Frontal cortex (tissue), 4 donors: Measurements from ENCODE around the gene FIP1L1. TPM values are rescaled to one million over a fixed set of nuclear protein-coding genes. Genes with fewer than 3 reads are reported as not detected.
"Not testable (repeated sequence)": the region's sequence is repeated elsewhere in the genome, so short reads cannot be mapped to it uniquely, and the experiment has no call there.

ENCODE experiments used
- DNase-seq, 2 donors: peaks; one replicate each; pipeline ENCODE4 v3.0.0; 2012; ENCODE audit warnings: low spot score in 2 of 2
- FAIRE-seq: peaks from 2 replicates; lab custom pipeline; 2012; peaks lifted over from hg19 to GRCh38; lab: Jason Lieb, UNC
- total RNA-seq: library from RNA; depleted of rRNA; stranded (reverse); fragments of >200 nt; gene quantifications from one replicate; pipeline ENCODE4 v1.2.3, GENCODE V29; 2014
- donor health status: control.
- donor health status: control.
- donor health status: control.

FIP1L1 gene
- total RNA-seq, 1 donor from 2014 or later = 105 TPM

- DNase-seq (no peak), FAIRE-seq (no peak)
These were observed 83.8 kb downstream of the FIP1L1 start for GRCh38 chr4:53461244-53461643.

- DNase-seq = no peak
- no peak for FAIRE-seq
These were observed 85.9 kb downstream of the FIP1L1 start for GRCh38 chr4:53463340-53463739.

- FAIRE-seq (no peak), DNase-seq (no peak)
These were observed 87.8 kb downstream of the FIP1L1 start for GRCh38 chr4:53465281-53465680.

- no peak for FAIRE-seq
These were observed 88.5 kb downstream of the FIP1L1 start for GRCh38 chr4:53465891-53466290.

GRCh38 chr4:53466576-53466975 lies 89.1 kb downstream of the FIP1L1 start:
- not testable (repeated sequence) for DNase-seq, FAIRE-seq

More at GRCh38 chr4:53465891-53466290, 88.5 kb downstream of the FIP1L1 start:
- no peak for DNase-seq

GRCh38 chr4:53476232-53477037 lies 99.0 kb downstream of the FIP1L1 start:
- no peak for FAIRE-seq

GRCh38 chr4:53477038-53477565 lies 99.7 kb downstream of the FIP1L1 start:
- DNase-seq (no peak), FAIRE-seq (no peak)

More at GRCh38 chr4:53476232-53477037, 99.0 kb downstream of the FIP1L1 start:
- no peak for DNase-seq

GRCh38 chr4:53477636-53478035 lies 100.2 kb downstream of the FIP1L1 start:
- DNase-seq = no peak
- no peak for FAIRE-seq

- FAIRE-seq (no peak), DNase-seq (no peak)
These were observed 101.4 kb downstream of the FIP1L1 start for GRCh38 chr4:53478671-53479456.

GRCh38 chr4:53479736-53480525 lies 102.5 kb downstream of the FIP1L1 start:
- no peak for DNase-seq
- FAIRE-seq = no peak

- FAIRE-seq (no peak), DNase-seq (no peak)
These were observed 103.5 kb downstream of the FIP1L1 start for GRCh38 chr4:53480909-53481308.

GRCh38 chr4:53481586-53481985 lies 104.1 kb downstream of the FIP1L1 start:
- FAIRE-seq = no peak

GRCh38 chr4:53483250-53483649 lies 105.8 kb downstream of the FIP1L1 start:
- DNase-seq (no peak), FAIRE-seq (no peak)

More at GRCh38 chr4:53481586-53481985, 104.1 kb downstream of the FIP1L1 start:
- DNase-seq = no peak

- FAIRE-seq (no peak), DNase-seq (no peak)
These were observed 107.6 kb downstream of the FIP1L1 start for GRCh38 chr4:53484911-53485657.

GRCh38 chr4:53485658-53486040 lies 108.2 kb downstream of the FIP1L1 start:
- no peak for FAIRE-seq
- DNase-seq = no peak

- FAIRE-seq = no peak
- no peak for DNase-seq
These were observed 110.3 kb downstream of the FIP1L1 start for GRCh38 chr4:53487766-53488165.

GRCh38 chr4:53489279-53489889 lies 111.9 kb downstream of the FIP1L1 start:
- DNase-seq (no peak), FAIRE-seq (no peak)

- FAIRE-seq = no peak
- no peak for DNase-seq
These were observed 112.9 kb downstream of the FIP1L1 start for GRCh38 chr4:53490161-53490956.
